Epidermal melanocyte (primary cell): Measurements from ENCODE around the gene MAPKBP1.
A peak's percentile ranks its signal among the peaks of the same experiment; 100 is the strongest.

Experiments used
- DNase-seq: peaks from one replicate; pipeline ENCODE4 v3.0.0; 2011; ENCODE audit warnings: low spot score; ENCODE audit not compliant: insufficient read length

The MAPKBP1 gene

GRCh38 chr15:41806291-41807181 is 32.3 kb downstream of the MAPKBP1 start:
- no peak for DNase-seq

GRCh38 chr15:41809121-41809520 is 34.8 kb downstream of the MAPKBP1 start:
- DNase-seq: no peak

- DNase-seq: no peak
Observed at GRCh38 chr15:41809526-41810220, 35.4 kb downstream of the MAPKBP1 start.

DNA sequence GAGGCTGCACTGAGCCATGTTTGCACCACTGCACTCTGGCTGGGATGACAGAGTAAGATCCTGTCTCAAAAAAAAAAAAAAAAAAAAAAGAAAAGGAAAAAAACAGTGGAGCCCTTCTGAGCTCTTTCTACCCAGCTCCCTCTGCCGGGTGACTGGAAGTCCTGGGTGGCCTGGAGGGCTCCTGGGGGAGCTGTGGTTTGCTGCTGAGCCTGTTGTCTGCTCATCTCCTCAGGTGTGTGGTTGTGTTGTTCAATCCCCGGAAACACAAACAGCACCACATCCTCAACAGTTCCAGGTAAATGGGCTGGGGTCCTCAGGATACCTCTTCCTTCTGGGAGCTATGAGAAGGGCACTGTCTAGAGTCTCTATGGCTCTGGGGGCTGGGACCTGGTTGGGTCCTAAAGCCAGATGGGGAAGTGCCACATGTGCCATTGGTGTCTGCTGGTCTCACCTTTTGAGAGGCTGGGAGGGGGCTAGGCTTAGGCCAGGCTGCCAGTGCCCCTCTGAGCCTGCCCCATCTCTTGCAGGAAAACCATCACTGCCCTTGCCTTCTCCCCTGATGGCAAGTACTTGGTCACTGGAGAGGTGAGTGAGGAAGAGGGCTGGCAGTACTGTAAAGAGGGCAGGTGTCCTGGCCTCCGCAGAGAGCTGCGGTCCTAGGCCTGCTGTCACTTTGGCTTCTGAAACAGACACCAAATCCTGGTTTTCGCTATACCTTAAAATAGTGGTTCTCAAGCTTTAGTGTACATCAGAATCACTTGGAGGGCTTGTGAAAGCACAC is 36.6 kb downstream of the MAPKBP1 start:
- no peak for DNase-seq

DNA sequence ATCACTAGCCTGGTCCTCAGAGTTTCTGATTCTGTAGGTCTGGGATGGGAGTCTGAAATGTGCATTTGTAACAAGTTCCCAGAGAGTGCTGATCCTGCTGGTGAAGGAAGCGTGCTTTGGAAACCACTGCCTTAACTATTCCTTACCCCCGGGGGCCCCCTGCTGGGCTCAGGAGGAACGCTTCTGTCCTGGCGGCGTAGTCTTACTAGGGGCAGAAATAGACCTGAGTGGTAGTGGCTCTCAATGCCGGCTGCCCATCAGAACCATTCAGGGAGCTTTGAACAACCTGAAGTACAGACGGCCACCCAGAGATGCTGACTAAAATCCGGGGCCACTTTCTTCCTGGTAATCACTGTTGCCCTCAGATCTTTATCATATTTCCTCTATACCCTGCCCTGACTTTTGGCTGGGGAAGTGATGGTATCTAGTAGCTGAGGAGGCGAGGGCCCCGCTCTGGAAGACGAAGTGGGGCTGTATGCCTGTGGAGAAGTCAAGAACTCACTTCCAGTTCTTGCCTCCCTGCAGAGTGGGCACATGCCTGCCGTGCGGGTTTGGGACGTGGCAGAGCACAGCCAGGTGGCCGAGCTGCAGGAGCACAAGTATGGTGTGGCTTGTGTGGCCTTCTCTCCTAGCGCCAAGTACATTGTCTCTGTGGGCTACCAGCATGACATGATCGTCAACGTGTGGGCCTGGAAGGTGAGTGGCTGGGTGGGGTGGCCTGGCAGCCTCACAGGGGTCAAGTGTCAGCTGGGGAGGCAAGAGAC is 37.3 kb downstream of the MAPKBP1 start:
- peak; percentile 89 for DNase-seq

- DNase-seq: no peak
Observed at GRCh38 chr15:41812820-41813375, 38.6 kb downstream of the MAPKBP1 start.

GRCh38 chr15:41813426-41813825 is 39.1 kb downstream of the MAPKBP1 start:
- no peak for DNase-seq

- DNase-seq: no peak
Observed at GRCh38 chr15:41814534-41814933, 40.2 kb downstream of the MAPKBP1 start.

DNA sequence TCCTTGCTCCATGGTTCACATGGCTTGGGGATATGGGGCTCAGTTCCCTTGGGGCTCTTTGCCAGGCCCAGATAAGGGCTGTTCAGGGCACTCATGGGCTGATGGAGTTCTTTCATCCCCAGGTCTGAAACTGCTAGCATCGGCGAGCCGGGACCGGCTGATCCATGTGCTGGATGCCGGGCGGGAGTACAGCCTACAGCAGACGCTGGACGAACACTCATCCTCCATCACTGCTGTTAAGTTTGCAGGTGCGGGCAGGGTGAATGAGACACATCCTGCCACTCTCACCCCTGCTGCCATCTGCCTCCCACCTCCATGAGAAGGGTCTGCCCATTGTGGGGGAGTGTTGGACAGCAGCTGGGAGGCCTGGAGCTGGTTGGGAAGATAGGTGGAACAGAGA is 42.5 kb downstream of the MAPKBP1 start:
- DNase-seq: no peak

DNA sequence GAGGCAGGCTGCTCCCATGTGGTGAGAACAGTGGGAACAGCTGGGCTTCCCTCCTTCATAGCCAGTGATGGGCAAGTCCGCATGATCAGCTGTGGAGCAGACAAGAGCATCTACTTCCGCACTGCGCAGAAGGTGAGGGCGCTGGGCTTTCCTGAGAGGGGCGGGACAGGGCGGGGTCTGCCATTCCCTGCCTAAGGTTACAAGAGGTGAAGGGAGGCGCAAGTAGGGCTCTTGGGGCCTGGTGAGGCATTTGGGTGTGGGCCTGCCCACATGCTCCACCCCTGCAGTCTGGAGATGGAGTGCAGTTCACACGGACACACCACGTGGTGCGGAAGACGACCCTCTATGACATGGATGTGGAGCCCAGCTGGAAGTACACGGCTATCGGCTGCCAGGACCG is 43.0 kb downstream of the MAPKBP1 start:
- no peak for DNase-seq

- no peak for DNase-seq
Observed at GRCh38 chr15:41817781-41818180, 43.5 kb downstream of the MAPKBP1 start.

DNA sequence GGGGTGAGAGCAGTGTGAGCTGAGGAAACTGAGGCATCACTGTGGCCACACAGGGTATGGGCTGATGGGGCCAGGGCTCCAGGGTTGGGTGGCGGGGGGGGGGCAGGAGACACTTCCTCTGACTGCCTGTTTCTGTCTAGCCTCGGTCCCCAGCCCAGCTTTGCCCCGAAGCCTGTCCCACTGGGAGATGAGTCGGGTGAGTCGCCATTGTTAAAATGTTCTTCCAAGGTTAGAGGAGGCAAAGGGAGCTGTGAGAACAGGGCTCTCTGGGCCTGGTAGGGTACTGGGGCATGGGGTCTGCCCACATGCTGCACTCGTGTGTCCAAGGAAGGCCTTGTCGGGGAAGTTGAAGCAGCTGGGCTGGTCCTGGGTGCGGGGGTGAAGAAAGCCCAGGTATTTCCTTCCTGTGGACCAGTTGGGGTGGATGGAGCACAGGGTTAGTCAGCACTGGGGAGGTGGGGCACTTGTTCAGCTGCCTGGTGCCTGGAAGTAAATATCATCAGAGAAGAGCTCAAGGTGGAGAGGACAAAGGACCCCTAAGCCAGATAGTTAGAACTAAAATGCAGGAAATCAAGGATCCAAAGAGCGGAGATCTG is 45.3 kb downstream of the MAPKBP1 start:
- DNase-seq: no peak

DNA sequence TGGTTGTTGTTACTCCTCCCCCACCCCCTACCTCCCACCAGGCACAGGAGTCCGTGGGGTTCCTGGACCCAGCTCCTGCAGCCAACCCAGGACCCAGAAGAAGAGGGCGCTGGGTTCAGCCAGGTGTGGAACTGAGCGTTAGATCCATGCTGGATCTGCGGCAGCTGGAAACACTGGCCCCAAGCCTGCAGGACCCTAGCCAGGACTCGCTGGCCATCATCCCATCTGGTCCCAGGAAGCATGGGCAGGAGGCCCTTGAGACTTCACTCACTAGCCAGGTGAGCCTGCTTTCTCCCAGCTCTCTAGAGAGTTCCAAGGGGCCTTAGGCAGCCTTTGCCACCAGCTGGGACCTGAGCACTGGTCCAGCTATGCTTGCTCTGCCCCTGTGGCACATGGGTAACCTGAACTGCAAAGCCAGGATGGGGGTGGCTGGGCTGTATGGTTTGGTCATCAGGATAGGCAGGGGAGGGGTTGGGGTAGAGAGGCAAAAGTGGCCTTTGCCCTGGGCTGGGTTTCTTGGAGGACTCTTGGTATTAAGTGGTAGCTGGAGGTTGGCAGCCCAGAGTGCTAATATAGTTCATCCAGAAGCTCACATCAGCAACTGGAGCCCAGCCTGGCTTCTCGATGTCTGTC is 46.6 kb downstream of the MAPKBP1 start:
- DNase-seq: no peak

- DNase-seq: no peak
Observed at GRCh38 chr15:41821831-41822230, 47.5 kb downstream of the MAPKBP1 start.

DNA sequence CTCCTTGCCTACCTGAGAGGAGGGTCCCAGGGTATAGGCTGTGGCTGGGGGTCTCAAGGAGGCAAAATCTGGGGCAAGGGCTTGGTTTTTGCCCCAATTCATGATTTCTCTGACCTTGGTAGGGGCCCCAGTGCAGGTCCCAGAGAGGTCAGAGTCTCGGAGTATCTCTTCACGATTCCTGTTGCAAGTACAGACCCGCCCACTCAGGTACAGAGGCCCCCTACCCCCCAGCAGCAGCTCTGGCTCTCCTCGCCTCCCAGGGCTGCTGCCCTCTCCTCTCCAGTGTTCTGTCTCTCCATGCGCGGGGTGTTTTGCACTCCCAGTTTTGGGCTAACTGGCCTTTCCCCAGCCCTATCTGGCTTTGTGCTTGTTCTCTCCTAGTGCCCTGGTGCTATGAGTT is 48.2 kb downstream of the MAPKBP1 start:
- DNase-seq: no peak

DNA sequence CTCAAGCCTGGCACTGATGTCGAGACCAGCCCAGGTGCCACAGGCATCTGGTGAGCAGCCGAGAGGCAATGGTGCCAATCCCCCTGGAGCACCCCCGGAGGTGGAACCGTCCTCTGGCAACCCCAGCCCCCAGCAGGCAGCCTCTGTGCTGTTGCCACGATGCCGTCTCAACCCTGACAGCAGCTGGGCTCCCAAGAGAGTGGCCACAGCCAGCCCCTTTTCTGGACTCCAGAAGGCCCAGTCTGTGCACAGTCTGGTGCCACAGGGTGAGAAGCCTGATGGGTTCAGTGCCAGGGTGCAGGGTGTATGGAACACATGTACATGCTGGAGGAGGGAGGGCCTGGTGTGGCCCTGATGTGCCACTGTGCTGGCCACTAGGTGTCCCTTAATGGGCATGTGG is 48.7 kb downstream of the MAPKBP1 start:
- DNase-seq: no peak

DNA sequence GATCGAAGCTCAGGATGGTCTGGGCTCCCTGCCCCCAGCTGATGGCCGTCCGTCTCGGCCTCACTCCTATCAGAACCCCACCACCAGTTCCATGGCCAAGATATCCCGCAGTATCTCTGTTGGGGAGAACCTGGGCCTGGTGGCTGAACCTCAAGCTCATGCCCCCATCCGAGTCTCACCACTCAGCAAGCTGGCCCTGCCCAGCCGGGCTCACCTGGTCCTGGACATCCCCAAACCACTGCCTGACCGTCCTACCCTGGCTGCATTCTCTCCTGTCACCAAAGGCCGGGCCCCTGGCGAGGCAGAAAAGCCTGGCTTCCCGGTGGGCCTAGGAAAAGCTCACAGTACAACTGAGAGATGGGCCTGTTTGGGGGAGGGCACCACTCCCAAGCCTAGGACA is 49.2 kb downstream of the MAPKBP1 start:
- no peak for DNase-seq

- DNase-seq: no peak
Observed at GRCh38 chr15:41824062-41824745, 49.9 kb downstream of the MAPKBP1 start.

GRCh38 chr15:41825145-41825544 is 50.9 kb downstream of the MAPKBP1 start:
- no peak for DNase-seq
